KMS-11 (cell line): ENCODE measurements around the gene UBE3B.

ENCODE experiments used
- H2AFZ ChIP-seq: fragments of 200-600 bp; sonication (generic); 2 replicates; pipeline ENCODE4 v1.6.1; 2016; ENCODE audit warnings: antibody characterized with exemption, mixed run types, low read depth
- H3K27ac ChIP-seq: fragments of 200-600 bp; sonication (generic); 2 replicates; pipeline ENCODE4 v1.6.1; 2016; ENCODE audit warnings: mild to moderate bottlenecking, mixed run types
- H3K27me3 ChIP-seq: fragments of 200-600 bp; sonication (generic); 2 replicates; pipeline ENCODE4 v1.6.1; 2017; ENCODE audit warnings: mild to moderate bottlenecking, low read depth, mixed run types, moderate library complexity; ENCODE audit not compliant: insufficient read depth
- H3K36me3 ChIP-seq: fragments of 200-600 bp; sonication (generic); 2 replicates; pipeline ENCODE4 v1.6.1; 2017; ENCODE audit warnings: mild to moderate bottlenecking, mixed run types; ENCODE audit not compliant: insufficient read depth
- H3K4me1 ChIP-seq: fragments of 200-600 bp; sonication (generic); 2 replicates; pipeline ENCODE4 v1.6.1; 2016; ENCODE audit warnings: mild to moderate bottlenecking, low read depth, mixed run types; ENCODE audit not compliant: poor library complexity, severe bottlenecking
- H3K4me2 ChIP-seq: fragments of 200-600 bp; sonication (generic); 2 replicates; pipeline ENCODE4 v1.7.0; 2016; ENCODE audit warnings: mild to moderate bottlenecking, mixed run types
- H3K4me3 ChIP-seq: fragments of 200-600 bp; sonication (generic); IDR thresholded peaks from 2 replicates; pipeline ENCODE4 v1.6.1; 2017; ENCODE audit warnings: low read depth, low read length, mixed read lengths; ENCODE audit not compliant: insufficient read depth
- H3K79me2 ChIP-seq: fragments of 200-600 bp; sonication (generic); 2 replicates; pipeline ENCODE4 v1.6.1; 2016; ENCODE audit warnings: low read depth, mixed run types; ENCODE audit not compliant: insufficient read depth
- H3K9ac ChIP-seq: fragments of 200-600 bp; sonication (generic); 2 replicates; pipeline ENCODE4 v1.6.1; 2016; ENCODE audit warnings: mild to moderate bottlenecking, mixed run types
- H4K20me1 ChIP-seq: fragments of 200-600 bp; sonication (generic); 2 replicates; pipeline ENCODE4 v1.6.1; 2016; ENCODE audit warnings: mild to moderate bottlenecking, mixed run types; ENCODE audit not compliant: insufficient read depth
- TF ChIP-seq, protein P1 (sequence below): fragments of 200-600 bp; sonication (generic); conservative IDR thresholded peaks from 2 replicates; pipeline ENCODE4 v1.6.1; 2017; ENCODE audit warnings: low read depth, mild to moderate bottlenecking, antibody characterized with exemption, low read length, moderate library complexity, mixed read lengths

Gene UBE3B

DNA sequence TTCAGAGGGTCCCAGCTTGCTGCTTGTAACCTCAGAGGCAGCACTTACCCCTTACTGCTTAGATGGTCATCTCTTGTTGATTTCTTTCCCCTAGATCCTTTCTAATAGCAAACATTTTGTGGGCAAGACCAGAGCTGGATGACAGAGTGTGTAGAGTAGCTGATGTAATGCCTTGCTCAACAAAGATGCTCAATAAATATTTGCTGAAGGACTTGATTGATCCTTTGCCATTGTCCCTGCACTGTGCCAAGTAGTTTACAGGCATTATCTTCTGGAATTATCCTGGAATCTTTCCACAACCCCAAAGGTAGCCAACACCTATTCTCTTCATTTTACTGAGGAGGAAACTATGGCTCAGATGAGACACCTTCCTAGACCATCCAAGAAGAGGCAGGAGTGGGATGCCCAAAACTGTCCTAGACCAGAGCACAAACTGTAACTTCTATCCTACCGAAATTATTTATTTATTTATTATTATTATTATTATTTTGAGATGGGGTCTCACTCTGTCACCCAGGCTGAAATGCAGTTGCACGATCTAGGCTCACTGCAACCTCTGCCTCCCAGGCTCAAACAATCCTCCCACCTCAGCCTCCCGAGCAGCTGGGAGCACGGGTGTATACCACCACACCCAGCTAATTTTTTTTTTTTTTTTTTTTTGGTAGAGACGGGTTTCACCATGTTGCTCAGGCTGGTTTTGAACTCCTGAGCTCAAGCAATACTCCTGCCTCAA, 94.5 kb downstream of the UBE3B start:
- H3K9ac ChIP-seq = no peak overlapping the region
- H3K4me3 ChIP-seq = no peak overlapping the region
- no peak overlapping the region for H3K27ac ChIP-seq
- H3K79me2 ChIP-seq = peaks cover 8% of the 10 kb centered on the region; the same call in 1 of the 2 replicates
- no peaks in the 10 kb centered on the region for H3K27me3 ChIP-seq
- H3K36me3 ChIP-seq = no peaks in the 10 kb centered on the region
- TF ChIP-seq, protein P1, sequence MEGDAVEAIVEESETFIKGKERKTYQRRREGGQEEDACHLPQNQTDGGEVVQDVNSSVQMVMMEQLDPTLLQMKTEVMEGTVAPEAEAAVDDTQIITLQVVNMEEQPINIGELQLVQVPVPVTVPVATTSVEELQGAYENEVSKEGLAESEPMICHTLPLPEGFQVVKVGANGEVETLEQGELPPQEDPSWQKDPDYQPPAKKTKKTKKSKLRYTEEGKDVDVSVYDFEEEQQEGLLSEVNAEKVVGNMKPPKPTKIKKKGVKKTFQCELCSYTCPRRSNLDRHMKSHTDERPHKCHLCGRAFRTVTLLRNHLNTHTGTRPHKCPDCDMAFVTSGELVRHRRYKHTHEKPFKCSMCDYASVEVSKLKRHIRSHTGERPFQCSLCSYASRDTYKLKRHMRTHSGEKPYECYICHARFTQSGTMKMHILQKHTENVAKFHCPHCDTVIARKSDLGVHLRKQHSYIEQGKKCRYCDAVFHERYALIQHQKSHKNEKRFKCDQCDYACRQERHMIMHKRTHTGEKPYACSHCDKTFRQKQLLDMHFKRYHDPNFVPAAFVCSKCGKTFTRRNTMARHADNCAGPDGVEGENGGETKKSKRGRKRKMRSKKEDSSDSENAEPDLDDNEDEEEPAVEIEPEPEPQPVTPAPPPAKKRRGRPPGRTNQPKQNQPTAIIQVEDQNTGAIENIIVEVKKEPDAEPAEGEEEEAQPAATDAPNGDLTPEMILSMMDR = no peak
- no peaks in the 10 kb centered on the region for H4K20me1 ChIP-seq
- no peak overlapping the region for H3K4me2 ChIP-seq
- H3K4me1 ChIP-seq = peaks cover 11% of the 10 kb centered on the region
- no peak overlapping the region for H2AFZ ChIP-seq

DNA sequence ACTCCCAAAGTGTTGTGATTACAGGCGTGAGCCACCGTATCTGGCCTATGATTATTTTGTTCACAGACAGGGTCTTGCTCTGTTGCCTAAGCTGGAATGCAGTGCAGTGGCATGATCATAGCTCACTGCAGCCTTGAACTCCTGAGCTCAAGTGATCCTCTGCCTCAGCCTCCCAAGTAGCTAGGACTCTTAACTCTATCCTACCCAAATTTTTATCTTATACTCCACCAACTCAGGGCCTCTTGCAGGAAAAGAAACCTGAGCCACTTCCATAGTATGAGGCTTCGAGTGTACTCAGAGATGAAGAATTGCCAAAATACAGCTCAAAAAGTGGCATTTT, 95.0 kb downstream of the UBE3B start:
- H3K4me3 ChIP-seq = no peak overlapping the region
- no peaks in the 10 kb centered on the region for H3K36me3 ChIP-seq
- H4K20me1 ChIP-seq = no peaks in the 10 kb centered on the region

DNA sequence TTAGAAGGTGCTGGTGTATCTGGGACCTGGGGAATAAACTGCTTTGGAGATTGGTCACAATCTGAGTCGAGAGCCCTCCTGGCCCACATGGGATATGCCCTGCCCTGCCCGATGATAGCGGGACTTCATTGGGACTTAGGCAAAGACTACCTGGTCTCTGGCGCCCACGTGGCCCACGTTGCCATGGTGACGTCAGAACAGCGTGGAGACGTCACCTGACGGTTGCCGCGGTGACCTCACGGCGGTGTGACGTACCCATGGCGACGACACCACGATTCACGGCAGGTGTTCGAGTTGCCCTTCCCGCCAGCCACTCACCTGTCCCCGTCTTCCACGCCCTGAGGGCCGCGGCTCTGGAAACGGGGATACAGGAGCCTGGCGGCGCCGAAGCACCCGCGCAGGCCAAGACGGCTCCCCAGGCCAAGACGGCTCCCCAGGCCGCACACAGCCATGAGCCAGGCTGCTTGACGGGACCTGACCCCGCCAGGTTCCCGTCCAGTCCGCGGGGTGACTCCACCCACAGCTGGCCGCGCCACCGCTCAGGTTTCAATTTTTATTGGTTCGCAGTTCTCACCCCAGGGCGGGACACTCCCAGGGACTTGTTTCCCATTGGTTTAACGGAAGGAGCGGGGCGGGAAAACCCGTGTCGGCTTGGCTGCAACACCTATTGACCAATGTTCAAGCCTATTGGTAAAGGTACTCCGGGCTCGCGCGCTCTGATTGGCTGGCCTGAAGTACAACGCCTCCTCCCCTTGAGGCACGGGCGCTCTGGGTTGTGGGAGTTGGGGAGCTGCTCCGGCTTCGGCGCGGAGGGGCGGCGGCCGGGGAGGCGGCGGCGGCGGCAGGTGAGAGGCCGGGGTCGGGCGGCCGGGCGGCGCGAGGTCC, 95.8 kb downstream of the UBE3B start, which contains the start of the genes MMAB and MVK:
Gene MMAB, minus strand, starts transcription at position 476 of the 885 bp plus-strand sequence. Its CDS starts 24 bp downstream, at position 452.
Gene MVK, plus strand, starts transcription at position 766 of the 885 bp plus-strand sequence. CDS start 1,029 bp downstream, outside the sequence.
- H3K4me2 ChIP-seq = peak within 1 kb of the TSS; percentile 78
- H3K4me1 ChIP-seq = peaks cover 11% of the 10 kb centered on the region
- H4K20me1 ChIP-seq = no peaks in the 10 kb centered on the region
- H3K27me3 ChIP-seq = no peaks in the 10 kb centered on the region
- TF ChIP-seq, protein P1 = no peak
- H3K4me3 ChIP-seq = no peak within 1 kb of the TSS
- H2AFZ ChIP-seq = peak within 1 kb of the TSS; percentile 54; the same call in 1 of the 2 replicates
- peak within 1 kb of the TSS; percentile 77 for H3K27ac ChIP-seq
- peak within 1 kb of the TSS; percentile 87 for H3K9ac ChIP-seq
- H3K36me3 ChIP-seq = no peaks in the 10 kb centered on the region
- H3K79me2 ChIP-seq = peaks cover 8% of the 10 kb centered on the region; the same call in 1 of the 2 replicates

More for the DNA sequence above, 95.0 kb downstream of the UBE3B start:
- peak overlapping the region; percentile 77; the same call in 1 of the 2 replicates for H3K27ac ChIP-seq
- TF ChIP-seq, protein P1 = no peak
- H3K9ac ChIP-seq = peak overlapping the region; percentile 87
- peaks cover 11% of the 10 kb centered on the region for H3K4me1 ChIP-seq
- peak overlapping the region; percentile 52; the same call in 1 of the 2 replicates for H2AFZ ChIP-seq
- H3K4me2 ChIP-seq = peak overlapping the region; percentile 78
- H3K27me3 ChIP-seq = no peaks in the 10 kb centered on the region
- peaks cover 8% of the 10 kb centered on the region; the same call in 1 of the 2 replicates for H3K79me2 ChIP-seq

DNA sequence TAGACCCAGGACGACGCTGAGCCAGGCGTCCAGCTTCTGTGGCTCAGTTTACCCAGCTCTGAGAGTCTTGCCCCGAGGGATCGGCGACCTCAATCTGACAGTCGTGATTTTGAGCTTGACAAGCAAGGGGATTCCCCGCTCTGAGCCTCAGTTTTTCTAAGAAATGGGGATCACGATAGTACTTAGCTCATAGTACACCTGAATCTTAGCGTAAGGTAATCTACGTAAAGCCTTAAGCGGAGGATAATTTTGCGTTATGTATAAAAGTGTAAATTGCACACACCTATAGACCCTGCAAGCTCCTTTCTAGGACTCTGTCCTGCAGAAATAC, 96.4 kb downstream of the UBE3B start:
- peak overlapping the region; percentile 40 for H3K4me2 ChIP-seq
- H3K79me2 ChIP-seq = peaks cover 8% of the 10 kb centered on the region; the same call in 1 of the 2 replicates
- no peak overlapping the region for H3K27ac ChIP-seq
- TF ChIP-seq, protein P1 = no peak
- H2AFZ ChIP-seq = peak overlapping the region; percentile 54; the same call in 1 of the 2 replicates
- H3K9ac ChIP-seq = peak overlapping the region; percentile 87; the same call in 1 of the 2 replicates
- H3K4me3 ChIP-seq = no peak overlapping the region
- no peaks in the 10 kb centered on the region for H3K36me3 ChIP-seq
- H3K4me1 ChIP-seq = peaks cover 11% of the 10 kb centered on the region
- H3K27me3 ChIP-seq = no peaks in the 10 kb centered on the region
- H4K20me1 ChIP-seq = no peaks in the 10 kb centered on the region
